ENCODE results near the gene LRRC55. TPM values are rescaled to one million over a fixed set of nuclear protein-coding genes. Genes with fewer than 3 reads are reported as not detected.

Gene LRRC55
- total RNA-seq, 1 experiment from 2014 or later, result not detected

- Mint-ChIP-seq H3K4me3 (ENCODE audit: low read depth, unreplicated experiment) (no peak overlapping the region), H3K27me3 (ENCODE audit: unreplicated experiment) (peaks cover 16% of the 10 kb centered on the region), H3K27ac (ENCODE audit: unreplicated experiment) (no peak overlapping the region), H3K36me3 (ENCODE audit: insufficient read depth, unreplicated experiment) (no peaks in the 10 kb centered on the region), H3K4me1 (ENCODE audit: low read depth, unreplicated experiment) (no peaks in the 10 kb centered on the region), H3K9me3 (ENCODE audit: low read depth, unreplicated experiment) (no peaks in the 10 kb centered on the region)
- TF ChIP-seq CTCF (IDR thresholded peaks at IDR 0.05; ENCODE audit: unreplicated experiment), result no peak
- DNase-seq, result no peak
- no TSS peak for BruUV-seq (replicated peaks)
- intact Hi-C loops (cut with micrococcal nuclease; ENCODE audit: unreplicated experiment), result no loop called here
- CTCF ChIA-PET, result interaction anchor here (0.8 kb wide), 1 partner anchor 9 kb away, joined by 4 read pairs; no protein-coding TSS in a partner anchor
These were observed 59.0 kb downstream of the LRRC55 start for GRCh38 chr11:57240757-57241156.

Other genes starting within 250 kb of the LRRC55 start
- not detected in 2 replicates for gene OR5AK2, start 193.0 kb upstream of the LRRC55 start, total RNA-seq (2022)
- not detected in 2 replicates for gene APLNR, start 55.3 kb downstream of the LRRC55 start, total RNA-seq (2022)
- gene TNKS1BP1, start 143.0 kb downstream of the LRRC55 start, total RNA-seq (2022), result 151 TPM in 2 replicates
- gene SSRP1, start 153.9 kb downstream of the LRRC55 start, total RNA-seq (2022), result 134 and 145 TPM in 2 replicates
- gene P2RX3, start 156.4 kb downstream of the LRRC55 start, total RNA-seq (2022), result not detected in 2 replicates
- gene PRG3, start 199.2 kb downstream of the LRRC55 start, total RNA-seq (2022), result not detected in 2 replicates
- not detected in 2 replicates for gene PRG2, start 208.7 kb downstream of the LRRC55 start, total RNA-seq (2022)
- gene SLC43A3, start 245.2 kb downstream of the LRRC55 start, total RNA-seq (2022), result 91.8 and 127 TPM in 2 replicates

Data from Calu3 (cell line).